Left ventricle myocardium superior (tissue), 1 donor: ENCODE results near the gene VIPR2. TPM values are rescaled to one million over a fixed set of nuclear protein-coding genes. Genes with fewer than 3 reads are reported as not detected.
"Not testable (repeated sequence)": the region's sequence is repeated elsewhere in the genome, so short reads cannot be mapped to it uniquely, and the experiment has no call there.

Source experiments
- ATAC-seq: fragments of 200-7000 bp; cut with Tn5 transposase; one replicate; pipeline ENCODE4 v1.9.1; 2020; ENCODE audit warnings: mild to moderate bottlenecking, moderate library complexity
- DNase-seq: peaks from one replicate; pipeline ENCODE4 v3.0.0-alpha.2; 2020
- intact Hi-C: fragments of 100-400 bp; cut with micrococcal nuclease; formaldehyde crosslinking; loops from one replicate; pipeline ENCODE4 v1.11.0; 2022
- total RNA-seq: library from RNA; stranded (reverse); fragmentation: NEBNext Ultra II Directional; extraction: Animal tissue kit (Norgen Biotek cat#: 25700); gene quantifications from one replicate; pipeline ENCODE4 v1.2.1, GENCODE V29; 2021
- donor health status: DM: no; HTN: yes; CAD: no; lungs with severe emphysema.

VIPR2 gene
- total RNA-seq, 1 donor from 2014 or later, result 21.3 TPM

DNA sequence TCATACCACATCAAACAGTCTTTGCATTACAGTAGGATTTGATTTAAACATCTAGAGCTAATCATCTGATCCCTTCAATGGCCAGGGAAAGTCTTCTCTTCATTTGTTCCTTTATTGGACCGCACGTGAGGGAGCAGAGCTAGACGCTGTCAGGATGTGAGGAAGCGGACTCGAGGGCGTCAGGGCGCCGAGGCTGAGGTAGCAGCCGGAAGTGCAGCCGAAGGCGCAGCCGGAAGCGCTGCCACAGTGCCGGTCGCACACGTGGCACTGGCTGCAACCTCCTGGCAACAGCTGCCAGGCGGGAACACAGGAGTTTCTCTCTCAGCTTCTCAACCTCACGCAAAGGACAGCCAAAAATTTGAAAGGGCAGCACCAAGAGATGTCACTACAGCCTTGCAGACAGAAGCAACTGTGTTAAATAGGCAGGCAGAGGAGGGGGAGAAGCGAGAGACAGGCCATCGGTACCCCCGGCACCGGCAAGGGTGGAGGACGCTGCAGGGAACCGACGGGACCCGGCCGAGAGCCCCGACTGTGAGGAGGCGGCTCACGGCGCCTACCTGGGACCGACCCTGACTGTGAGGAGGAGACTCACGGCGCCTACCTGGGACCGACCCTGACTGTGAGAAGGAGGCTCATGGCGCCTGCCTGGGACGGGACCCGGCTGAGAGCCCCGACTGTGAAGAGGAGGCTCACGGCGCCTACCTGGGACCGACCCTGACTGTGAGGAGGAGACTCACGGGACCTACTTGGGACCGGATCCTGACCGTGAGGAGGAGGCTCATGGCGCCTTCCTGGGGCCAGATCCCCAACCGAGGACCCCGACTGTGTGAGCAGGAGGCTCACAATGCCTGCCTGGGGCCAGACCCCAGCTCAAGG lies 32.3 kb downstream of the VIPR2 start:
- ATAC-seq, result no peak
- DNase-seq, result peak; percentile 22
- intact Hi-C loops, result no loop called here

DNA sequence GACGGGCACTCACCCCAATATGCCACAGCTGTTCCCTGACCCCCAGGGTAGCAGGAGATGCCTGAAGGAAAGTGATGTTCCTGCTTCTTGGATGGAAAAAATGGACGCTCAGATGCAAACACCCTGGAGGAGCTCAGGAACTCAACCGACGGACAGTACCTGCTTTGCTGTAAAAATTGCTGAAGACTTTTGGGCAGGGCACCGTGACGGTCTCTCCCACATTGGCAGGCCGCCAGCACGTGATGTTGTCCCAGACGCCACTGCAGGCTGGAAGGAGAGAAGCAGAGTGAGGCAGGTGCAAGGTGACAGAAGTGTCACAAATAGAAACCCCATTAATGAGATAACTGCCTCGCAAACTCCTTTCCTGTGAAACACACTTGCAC lies 35.0 kb downstream of the VIPR2 start:
- peak; percentile 63 for DNase-seq
- intact Hi-C loops, result no loop called here
- peak; percentile 29 for ATAC-seq

DNA sequence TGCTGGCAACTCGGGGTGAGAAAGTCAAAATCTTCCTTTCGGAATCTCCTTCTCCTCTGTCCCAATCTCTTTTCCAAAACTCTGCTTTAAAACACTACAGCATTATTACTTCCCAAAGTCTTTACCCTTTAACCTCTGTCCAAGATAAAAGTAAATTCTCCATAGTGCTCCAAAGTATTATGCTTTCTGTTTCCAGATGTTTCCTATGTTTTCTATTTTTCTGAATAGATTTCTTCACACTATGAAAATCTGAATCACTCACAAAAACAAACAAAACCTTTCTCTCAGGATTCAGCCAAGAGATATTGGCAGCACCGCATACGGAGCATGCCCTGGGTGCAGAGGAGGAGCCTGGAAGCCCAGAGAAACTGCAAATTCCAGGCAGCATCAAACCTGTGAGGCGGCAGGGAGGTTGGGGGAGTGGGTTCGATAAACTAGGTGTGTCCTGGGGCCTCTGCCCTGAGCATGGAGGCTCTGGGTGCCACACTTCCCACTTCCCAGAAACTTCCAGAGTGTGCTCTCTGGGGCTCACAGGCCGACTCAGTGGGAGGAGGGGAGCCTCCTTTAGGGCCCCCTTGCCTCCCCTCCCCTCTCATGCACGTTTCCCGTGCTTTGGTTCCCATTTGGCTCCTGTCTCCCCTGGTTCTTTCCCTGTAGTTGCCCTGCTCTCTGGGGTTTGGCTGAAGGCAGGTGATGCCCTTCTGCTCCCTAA lies 35.6 kb downstream of the VIPR2 start:
- peak; percentile 29 for DNase-seq

DNA sequence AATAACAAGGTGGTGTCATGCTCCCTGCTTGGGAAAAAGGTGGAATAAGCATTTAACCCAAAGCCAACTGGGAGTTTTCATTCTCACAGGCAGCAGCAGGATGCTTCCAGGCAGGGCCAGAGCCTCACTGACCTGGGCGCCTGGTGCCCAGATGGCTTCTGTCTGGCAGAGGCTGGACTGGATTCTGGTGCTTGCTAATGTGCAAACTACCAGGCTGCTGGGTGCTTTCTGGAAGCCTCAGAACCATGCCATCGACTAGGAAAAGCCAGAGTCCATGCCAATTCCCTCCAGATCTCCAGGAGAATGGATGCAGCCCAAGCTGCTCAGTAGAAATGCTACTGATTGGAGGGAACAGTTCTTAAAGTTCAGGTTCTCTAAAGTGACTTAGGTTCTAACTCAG lies 36.2 kb downstream of the VIPR2 start:
- DNase-seq, result peak; percentile 20
- intact Hi-C loops, result no loop called here
- no peak for ATAC-seq

More for the DNA sequence above, 35.6 kb downstream of the VIPR2 start:
- intact Hi-C loops, result no loop called here
- ATAC-seq, result no peak

DNA sequence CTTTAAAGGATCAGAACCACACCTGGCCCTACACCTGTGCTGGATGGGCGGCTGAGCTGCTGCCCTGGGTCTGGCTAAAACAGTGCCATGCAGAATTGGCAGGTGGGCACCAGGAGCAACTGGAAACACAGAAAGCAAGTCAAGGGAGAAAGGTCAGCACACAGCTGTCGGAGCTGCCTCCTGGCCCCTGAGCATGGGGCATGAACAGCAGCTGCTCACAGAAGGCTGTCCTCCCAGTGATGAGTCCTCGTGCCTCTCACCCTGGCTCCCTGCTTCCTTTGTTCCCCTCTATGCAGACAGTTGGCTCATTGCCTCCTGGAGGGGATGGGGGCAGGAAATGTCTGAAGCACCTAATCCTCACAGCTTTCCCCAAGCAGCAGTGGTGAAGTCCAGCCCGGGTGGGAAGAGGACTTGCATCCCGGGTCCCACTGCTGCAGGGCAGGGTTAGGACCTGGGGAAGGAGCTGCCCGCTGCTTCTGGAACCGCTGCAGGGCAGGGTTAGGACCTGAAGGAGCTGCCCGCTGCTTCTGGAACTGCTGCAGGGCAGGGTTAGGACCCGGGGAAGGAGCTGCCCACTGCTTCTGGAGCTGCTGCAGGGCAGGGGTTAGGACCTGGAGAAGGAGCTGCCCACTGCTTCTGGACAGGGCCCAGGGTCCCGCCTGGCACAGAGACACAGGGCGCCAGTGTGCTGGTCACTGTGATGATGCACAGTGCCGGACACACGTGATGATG lies 37.3 kb downstream of the VIPR2 start:
- ATAC-seq, result no peak
- intact Hi-C loops, result no loop called here
- DNase-seq, result peak; percentile 29

DNA sequence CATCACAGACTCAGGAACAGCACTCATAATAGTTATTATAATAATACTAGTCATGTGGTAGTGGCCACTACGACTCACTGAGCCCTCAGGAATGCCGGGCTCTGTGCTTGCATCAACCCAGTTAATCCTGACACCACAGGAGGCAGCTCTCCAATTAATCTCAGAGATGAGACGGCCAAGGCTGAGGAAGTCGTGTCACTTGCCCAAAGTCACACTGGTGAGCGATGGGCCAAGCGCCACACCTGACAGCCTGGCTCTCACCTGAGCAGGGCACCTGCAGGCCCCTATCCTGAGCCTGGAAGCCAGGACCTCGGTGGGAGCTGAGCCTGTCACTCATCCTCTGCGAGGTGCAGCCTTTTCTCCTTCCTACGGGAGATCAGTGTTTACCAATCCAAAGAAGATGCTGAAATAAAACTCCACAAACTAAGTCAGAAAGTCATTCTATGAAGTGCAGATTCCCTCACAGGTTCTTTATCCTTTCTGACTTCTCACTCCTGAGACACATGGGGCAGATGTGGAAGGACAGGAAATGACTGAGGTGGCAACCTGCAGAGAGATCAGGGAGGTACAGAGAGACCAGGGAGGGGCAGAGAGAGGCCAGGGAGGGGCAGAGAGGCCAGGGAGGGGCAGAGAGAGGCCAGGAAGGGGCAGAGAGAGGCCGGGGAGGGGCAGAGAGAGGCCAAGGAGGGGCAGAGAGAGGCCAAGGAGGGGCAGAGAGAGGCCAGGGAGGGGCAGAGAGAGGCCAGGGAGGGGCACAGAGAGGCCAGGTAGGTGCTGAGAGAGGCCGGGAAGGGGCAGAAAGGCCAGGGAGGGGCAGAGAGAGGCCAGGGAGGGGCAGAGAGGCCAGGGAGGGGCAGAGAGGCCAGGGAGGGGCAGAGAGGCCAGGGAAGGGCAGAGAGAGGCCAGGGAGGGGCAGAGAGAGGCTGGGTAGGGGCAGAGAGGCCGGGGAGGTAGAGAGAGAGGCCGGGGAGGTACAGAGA lies 38.5 kb downstream of the VIPR2 start:
- DNase-seq (peak; percentile 28), ATAC-seq (no peak)

DNA sequence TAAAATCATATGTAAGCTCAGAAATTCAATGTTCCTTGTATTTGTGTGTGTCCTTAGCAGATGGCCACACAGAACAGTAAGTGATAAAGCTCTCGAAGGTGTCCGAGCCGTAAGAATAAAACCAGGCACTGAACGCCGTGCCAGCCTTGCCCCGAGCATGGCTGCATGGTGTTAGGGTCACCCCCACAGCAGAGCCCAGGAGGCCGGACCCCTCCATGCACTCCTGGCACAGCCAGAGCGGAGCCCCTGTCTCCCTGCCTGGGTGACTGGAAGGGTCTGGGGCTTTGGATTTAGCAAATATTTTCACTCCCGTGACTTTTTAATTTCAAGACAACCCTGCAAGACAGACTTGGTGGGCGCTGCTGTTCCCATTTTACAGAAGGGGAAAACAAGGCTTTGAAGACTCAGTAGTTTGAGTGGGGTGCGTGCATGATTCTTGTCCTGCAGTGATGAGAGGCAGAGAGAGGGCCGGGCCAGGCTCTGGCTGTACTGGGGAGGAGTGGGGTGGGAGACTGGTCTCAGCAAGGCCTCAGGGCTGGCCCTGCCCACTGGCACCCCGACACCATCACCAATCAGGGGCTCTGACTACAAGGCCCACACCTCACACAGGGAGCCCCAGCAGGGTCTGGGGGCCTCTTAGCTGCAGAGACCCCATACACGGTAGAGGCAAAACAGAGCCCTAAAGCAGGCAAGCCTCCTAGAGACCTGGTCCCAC lies 39.4 kb downstream of the VIPR2 start:
- intact Hi-C loops, result no loop called here
- no peak for ATAC-seq
- peak; percentile 26 for DNase-seq

More for the DNA sequence above, 38.5 kb downstream of the VIPR2 start:
- intact Hi-C loops, result no loop called here

DNA sequence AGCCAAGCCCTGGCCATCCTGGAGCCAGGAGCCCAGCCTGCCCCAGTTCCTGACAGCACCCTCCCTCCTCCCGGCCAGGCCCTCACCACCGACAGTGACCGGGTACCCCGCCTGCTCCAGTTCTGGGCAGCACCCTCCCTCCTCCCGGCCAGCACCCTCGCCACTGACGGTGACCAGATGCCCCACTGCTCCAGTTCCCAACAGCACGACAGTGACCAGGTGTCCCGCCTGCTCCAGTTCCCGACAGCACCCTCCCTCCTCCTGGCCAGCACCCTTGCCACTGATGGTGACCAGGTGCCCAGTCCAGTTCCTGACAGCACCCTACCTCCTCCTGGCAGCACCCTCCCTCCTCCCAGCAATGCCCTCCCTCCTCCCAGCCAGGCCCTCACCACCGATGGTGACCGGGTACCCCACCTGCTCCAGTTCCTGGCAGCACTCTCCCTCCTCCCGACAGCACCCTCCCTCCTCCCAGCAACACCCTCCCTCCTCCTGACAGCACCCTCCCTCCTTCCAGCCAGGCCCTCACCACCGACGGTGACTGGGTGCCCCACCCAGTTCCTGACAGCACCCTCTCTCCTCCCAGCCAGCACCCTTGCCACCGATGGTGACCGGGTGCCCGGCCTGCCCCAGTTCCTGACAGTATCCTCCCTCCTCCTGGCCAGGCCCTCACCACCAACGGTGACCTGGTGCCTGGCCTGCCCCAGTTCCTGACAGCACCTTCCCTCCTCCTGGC lies 40.3 kb downstream of the VIPR2 start:
- ATAC-seq, result peak; percentile 88
- peak; percentile 86 for DNase-seq
- intact Hi-C loops, result no loop called here

DNA sequence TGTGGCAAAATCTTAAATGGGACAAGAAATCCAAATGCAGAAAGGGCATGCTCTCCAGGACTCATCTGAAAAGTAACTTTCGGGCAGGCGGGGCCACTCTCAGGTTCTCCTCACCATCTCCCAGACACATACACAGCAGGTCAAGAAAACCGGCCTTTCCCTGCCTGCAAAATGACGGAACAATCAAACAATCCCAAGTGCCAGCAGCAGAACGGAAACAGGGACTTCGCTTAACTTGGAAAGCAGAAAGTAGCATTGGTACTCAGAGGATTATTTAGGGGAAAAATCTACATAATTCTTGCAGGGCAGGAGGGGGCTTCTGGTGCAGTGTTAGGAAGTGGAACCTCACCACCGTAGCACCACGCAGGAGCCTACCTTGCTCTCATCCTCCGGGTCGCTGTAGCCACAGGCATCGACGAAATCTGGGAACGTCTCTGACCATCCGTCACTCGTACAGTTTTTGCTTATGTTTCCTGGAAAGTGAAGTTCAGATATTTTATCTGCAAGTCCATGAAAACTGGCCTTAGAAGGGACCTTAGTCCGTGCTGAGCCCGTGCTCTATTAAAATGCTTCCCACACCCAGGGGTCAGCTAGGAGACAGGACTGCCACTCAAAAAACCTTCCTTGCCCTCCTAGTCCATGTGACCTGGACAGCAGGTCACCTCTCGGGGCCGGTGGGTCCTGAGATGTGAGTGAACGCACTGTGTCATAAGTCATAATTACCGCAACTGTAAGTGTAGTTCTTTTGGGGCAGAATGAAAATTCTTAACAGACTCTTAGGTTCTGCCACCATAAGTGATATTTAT lies 41.1 kb downstream of the VIPR2 start:
- intact Hi-C loops, result no loop called here
- DNase-seq (no peak), ATAC-seq (no peak)

DNA sequence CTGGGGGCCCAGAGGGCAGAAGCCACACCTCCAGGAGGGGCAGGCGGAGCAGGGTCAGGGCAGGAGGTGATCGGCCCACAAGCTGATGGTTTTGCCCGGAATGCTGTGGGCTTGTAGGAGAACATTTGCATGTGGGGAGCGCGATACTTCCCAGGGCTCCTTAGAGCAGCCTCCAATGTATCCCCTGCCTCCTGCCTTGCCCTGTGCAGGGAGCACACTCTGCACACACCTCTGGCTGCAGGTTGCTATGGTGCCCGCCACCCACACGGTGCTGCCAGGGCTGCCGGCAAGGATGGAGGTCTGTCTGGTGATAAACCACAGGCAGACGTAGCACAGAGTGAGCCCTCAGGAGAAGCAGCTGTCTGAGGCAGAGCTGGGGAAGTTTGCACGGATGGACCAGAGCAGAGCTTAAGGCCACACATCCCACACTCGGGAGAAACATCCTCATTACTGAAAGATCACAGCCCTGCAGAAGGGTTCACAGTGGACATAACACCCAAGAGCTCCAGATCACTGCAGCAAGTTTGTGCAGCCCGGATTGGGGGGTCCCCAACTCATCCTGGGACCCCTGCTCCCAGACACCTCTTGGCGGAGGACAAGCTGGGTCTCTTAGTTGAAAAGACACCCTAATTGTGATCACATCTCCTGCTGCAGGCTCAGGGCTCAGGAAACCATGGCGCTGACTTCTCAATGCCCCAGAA lies 41.8 kb downstream of the VIPR2 start:
- intact Hi-C loops, result no loop called here
- ATAC-seq (no peak), DNase-seq (peak; percentile 27)

DNA sequence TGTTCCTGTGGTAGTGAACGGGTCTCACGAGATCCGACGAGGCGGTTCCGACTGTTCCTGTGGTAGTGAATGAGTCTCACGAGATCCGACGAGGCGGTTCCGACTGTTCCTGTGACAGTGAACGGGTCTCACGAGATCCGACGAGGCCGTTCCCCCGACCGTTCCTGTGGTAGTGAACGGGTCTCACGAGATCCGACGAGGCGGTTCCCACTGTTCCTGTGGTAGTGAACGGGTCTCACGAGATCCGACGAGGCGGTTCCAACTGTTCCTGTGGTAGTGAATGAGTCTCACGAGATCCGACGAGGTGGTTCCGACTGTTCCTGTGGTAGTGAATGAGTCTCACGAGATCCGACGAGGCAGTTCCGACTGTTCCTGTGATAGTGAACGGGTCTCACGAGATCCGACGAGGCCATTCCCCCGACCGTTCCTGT lies 43.0 kb downstream of the VIPR2 start:
- intact Hi-C loops, ATAC-seq: not testable (repeated sequence)
- peak; percentile 9 for DNase-seq

DNA sequence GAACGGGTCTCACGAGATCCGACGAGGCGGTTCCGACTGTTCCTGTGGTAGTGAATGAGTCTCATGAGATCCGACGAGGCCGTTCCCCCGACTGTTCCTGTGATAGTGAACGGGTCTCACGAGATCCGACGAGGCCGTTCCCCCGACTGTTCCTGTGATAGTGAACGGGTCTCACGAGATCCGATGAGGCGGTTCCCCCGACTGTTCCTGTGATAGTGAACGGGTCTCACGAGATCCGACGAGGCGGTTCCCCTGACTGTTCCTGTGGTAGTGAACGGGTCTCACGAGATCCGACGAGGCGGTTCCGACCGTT lies 43.6 kb downstream of the VIPR2 start:
- intact Hi-C loops, DNase-seq, ATAC-seq: not testable (repeated sequence)

DNA sequence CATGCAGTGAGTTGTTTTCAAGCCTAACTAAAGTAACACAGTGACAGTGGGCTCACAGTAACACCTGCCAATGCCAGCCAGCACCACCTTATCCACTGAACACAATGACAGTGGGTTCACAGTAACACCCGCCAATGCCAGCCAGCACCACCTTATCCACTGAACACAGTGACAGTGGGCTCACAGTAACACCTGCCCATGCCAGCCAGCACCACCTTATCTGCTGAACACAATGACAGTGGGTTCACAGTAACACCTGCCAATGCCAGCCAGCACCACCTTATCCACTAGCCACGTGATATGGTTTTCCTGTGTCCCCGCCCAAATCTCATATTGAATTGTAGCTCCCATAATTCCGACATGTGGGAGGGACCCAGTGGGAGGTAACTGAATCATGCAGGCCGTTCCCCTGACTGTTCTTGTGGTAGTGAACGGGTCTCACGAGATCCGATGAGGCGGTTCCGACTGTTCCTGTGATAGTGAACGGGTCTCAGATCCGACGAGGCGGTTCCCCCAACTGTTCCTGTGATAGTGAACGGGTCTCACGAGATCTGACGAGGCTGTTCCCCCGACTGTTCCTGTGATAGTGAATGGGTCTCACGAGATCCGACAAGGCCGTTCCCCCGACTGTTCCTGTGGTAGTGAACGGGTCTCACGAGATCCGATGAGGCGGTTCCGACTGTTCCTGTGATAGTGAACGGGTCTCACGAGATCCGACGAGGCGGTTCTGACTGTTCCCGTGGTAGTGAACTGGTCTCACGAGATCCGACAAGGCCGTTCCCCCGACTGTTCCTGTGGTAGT lies 44.2 kb downstream of the VIPR2 start:
- intact Hi-C loops, ATAC-seq: not testable (repeated sequence)
- peak; percentile 21 for DNase-seq

DNA sequence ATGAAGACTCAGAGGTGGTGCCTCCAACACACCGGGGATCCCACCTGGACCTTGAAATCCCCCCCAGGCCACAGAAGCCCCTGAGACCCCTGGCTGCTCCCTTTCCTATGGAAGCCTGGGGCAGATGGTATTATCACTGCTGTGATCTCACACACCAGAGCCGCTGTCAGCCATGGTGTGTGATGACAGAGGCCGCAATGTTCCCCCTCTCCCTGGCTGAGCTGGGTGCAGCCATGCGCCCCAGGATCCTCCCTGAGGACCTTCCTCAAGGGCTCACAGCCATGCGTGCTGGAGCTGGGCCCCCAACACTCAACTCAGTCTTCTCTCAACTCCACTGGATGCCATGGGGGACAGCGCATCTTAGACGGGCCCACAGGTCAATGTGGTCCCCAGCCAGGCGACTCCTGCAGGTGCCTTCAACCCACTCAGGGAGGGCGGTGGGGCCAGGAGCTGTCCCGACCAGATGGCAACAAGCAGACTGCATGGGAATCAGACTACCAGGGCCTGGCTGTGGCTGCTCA lies 44.9 kb downstream of the VIPR2 start:
- intact Hi-C loops, result no loop called here
- ATAC-seq (no peak), DNase-seq (peak; percentile 25)
